GM08714 (cell line): Measurements from ENCODE around the gene VCL.
"Not testable (repeated sequence)": the region's sequence is repeated elsewhere in the genome, so short reads cannot be mapped to it uniquely, and the experiment has no call there.

Experiments
- H3K4me3 ChIP-seq: fragments of 200-500 bp; sonication (Bioruptor generic); 2 replicates; pipeline ENCODE4 v1.5.1; 2014; ENCODE audit warnings: mild to moderate bottlenecking, low read length, inconsistent platforms
- ZNF274 ChIP-seq: IDR thresholded peaks from 2 replicates; pipeline ENCODE4 v1.6.1; 2012; ENCODE audit warnings: mild to moderate bottlenecking, low read depth, low read length

The VCL gene

GRCh38 chr10:74055383-74056049, 57.6 kb downstream of the VCL start:
- TF ChIP-seq ZNF274, result no peak
- H3K4me3 ChIP-seq, result no peak overlapping the region

GRCh38 chr10:74056050-74056818, 58.3 kb downstream of the VCL start:
- no peak for TF ChIP-seq ZNF274
- no peak overlapping the region for H3K4me3 ChIP-seq

GRCh38 chr10:74058071-74058470, 60.2 kb downstream of the VCL start:
- TF ChIP-seq ZNF274, result no peak
- no peak overlapping the region; the same call in 1 of the 2 replicates for H3K4me3 ChIP-seq

- TF ChIP-seq ZNF274, result no peak
- no peak overlapping the region for H3K4me3 ChIP-seq
These were observed 60.7 kb downstream of the VCL start for GRCh38 chr10:74058658-74059057.

- no peak overlapping the region for H3K4me3 ChIP-seq
- no peak for TF ChIP-seq ZNF274
These were observed 63.2 kb downstream of the VCL start for GRCh38 chr10:74061104-74061503.

GRCh38 chr10:74061978-74062377, 64.1 kb downstream of the VCL start:
- not testable (repeated sequence) for H3K4me3 ChIP-seq

- no peak overlapping the region for H3K4me3 ChIP-seq
- no peak for TF ChIP-seq ZNF274
These were observed 65.3 kb downstream of the VCL start for GRCh38 chr10:74063256-74063655.

- no peak overlapping the region for H3K4me3 ChIP-seq
- no peak for TF ChIP-seq ZNF274
These were observed 69.7 kb downstream of the VCL start for GRCh38 chr10:74067373-74068352.

GRCh38 chr10:74071157-74071556, 73.2 kb downstream of the VCL start:
- TF ChIP-seq ZNF274, result no peak
- no peak overlapping the region for H3K4me3 ChIP-seq

GRCh38 chr10:74072503-74072902, 74.6 kb downstream of the VCL start:
- no peak for TF ChIP-seq ZNF274
- H3K4me3 ChIP-seq, result no peak overlapping the region

- no peak overlapping the region for H3K4me3 ChIP-seq
- TF ChIP-seq ZNF274, result no peak
These were observed 78.0 kb downstream of the VCL start for GRCh38 chr10:74075906-74076305.

GRCh38 chr10:74076961-74077360, 79.0 kb downstream of the VCL start:
- no peak overlapping the region for H3K4me3 ChIP-seq
- no peak for TF ChIP-seq ZNF274

GRCh38 chr10:74077416-74077815, 79.5 kb downstream of the VCL start:
- no peak for TF ChIP-seq ZNF274
- no peak overlapping the region for H3K4me3 ChIP-seq

GRCh38 chr10:74078037-74078436, 80.1 kb downstream of the VCL start:
- no peak for TF ChIP-seq ZNF274
- H3K4me3 ChIP-seq, result no peak overlapping the region
